NB4 (cell line): ENCODE measurements around the gene CALML5.

Source experiments
- CTCF ChIP-seq: IDR thresholded peaks from one replicate; pipeline ENCODE4 v1.5.1; 2012; ENCODE audit warnings: low read depth, low read length
- POLR2A ChIP-seq: IDR thresholded peaks from 2 replicates; pipeline ENCODE4 v1.6.1; 2011; ENCODE audit warnings: mild to moderate bottlenecking; ENCODE audit not compliant: insufficient read length; ENCODE audit errors: extremely low read depth

- no peak for TF ChIP-seq CTCF
- no peak for TF ChIP-seq POLR2A
Observed at GRCh38 chr10:5476918-5477525, 22.3 kb downstream of the CALML5 start.
